SK-N-SH (cell line): Measurements from ENCODE around the gene MIDN.

Experiments
- EP300 ChIP-seq, 2 experiments: IDR thresholded peaks; 2 replicates each; pipeline versions ENCODE4 v1.4.0 to v1.6.1; 2012; ENCODE audit warnings: borderline replicate concordance in 1 of 2, low read depth in 1 of 2, low read length in 1 of 2
- FOXM1 ChIP-seq: IDR thresholded peaks from 2 replicates; pipeline ENCODE4 v1.4.0; 2012; ENCODE audit warnings: low read depth, mild to moderate bottlenecking
- REST ChIP-seq: IDR thresholded peaks from 2 replicates; pipeline ENCODE4 v1.6.1; 2012; ENCODE audit warnings: mild to moderate bottlenecking, low read depth, low read length, moderate library complexity
- RFX5 ChIP-seq: IDR thresholded peaks from 2 replicates; pipeline ENCODE4 v1.6.1; 2012; ENCODE audit warnings: mild to moderate bottlenecking, improper control_type of control experiment, low read length
- SMC3 ChIP-seq: IDR thresholded peaks from 2 replicates; pipeline ENCODE4 v1.6.1; 2012; ENCODE audit warnings: low read depth, low read length, improper control_type of control experiment
- USF2 ChIP-seq: fragments of 150-350 bp; IDR thresholded peaks from 2 replicates; pipeline ENCODE4 v1.6.1; 2017; ENCODE audit warnings: antibody characterized with exemption, low read length, low read depth, borderline replicate concordance
- YY1 ChIP-seq: IDR thresholded peaks from 2 replicates; pipeline ENCODE4 v1.4.0; 2012; ENCODE audit warnings: low read depth, mild to moderate bottlenecking
- ZBTB33 ChIP-seq: IDR thresholded peaks from 2 replicates; pipeline ENCODE4 v1.4.0; 2012; ENCODE audit warnings: low read depth, borderline replicate concordance
- TF ChIP-seq, protein P1 (sequence below): fragments of 200-600 bp; sonication (generic); IDR thresholded peaks from 2 replicates; pipeline ENCODE4 v1.6.1; 2017; ENCODE audit warnings: antibody characterized with exemption, mild to moderate bottlenecking, moderate library complexity
- TF ChIP-seq, protein P2 (sequence below): IDR thresholded peaks from 2 replicates; pipeline ENCODE4 v1.4.0; 2012; ENCODE audit warnings: low read depth

- TF ChIP-seq RFX5 (no peak), USF2 (no peak), FOXM1 (no peak), REST (no peak), SMC3 (no peak), ZBTB33 (no peak), EP300 (IDR thresholded peaks at IDR 0.05; ENCODE audit: borderline replicate concordance in 1 of 2, low read depth in 1 of 2, low read length in 1 of 2) (no peak), YY1 (no peak)
- TF ChIP-seq, protein P1, sequence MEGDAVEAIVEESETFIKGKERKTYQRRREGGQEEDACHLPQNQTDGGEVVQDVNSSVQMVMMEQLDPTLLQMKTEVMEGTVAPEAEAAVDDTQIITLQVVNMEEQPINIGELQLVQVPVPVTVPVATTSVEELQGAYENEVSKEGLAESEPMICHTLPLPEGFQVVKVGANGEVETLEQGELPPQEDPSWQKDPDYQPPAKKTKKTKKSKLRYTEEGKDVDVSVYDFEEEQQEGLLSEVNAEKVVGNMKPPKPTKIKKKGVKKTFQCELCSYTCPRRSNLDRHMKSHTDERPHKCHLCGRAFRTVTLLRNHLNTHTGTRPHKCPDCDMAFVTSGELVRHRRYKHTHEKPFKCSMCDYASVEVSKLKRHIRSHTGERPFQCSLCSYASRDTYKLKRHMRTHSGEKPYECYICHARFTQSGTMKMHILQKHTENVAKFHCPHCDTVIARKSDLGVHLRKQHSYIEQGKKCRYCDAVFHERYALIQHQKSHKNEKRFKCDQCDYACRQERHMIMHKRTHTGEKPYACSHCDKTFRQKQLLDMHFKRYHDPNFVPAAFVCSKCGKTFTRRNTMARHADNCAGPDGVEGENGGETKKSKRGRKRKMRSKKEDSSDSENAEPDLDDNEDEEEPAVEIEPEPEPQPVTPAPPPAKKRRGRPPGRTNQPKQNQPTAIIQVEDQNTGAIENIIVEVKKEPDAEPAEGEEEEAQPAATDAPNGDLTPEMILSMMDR: no peak
- TF ChIP-seq, protein P2, sequence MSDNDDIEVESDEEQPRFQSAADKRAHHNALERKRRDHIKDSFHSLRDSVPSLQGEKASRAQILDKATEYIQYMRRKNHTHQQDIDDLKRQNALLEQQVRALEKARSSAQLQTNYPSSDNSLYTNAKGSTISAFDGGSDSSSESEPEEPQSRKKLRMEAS: no peak
Observed at GRCh38 chr19:1238369-1239303, 9.7 kb upstream of the MIDN start.
